ENCODE data around the gene TCF4.

GRCh38 chr18:55318951-55319441, 269.0 kb downstream of the TCF4 start:
- no peak for TF ChIP-seq EZH2 (IDR thresholded peaks at IDR 0.05)
- no peak for TF ChIP-seq POLR2AphosphoS5 (IDR thresholded peaks at IDR 0.05; ENCODE audit: borderline replicate concordance, low read depth, low read length)
